GM13977 (cell line): ENCODE data around the gene CTAGE9.

Experiments
- DNase-seq: peaks from one replicate; pipeline ENCODE4 v3.0.0; 2012; ENCODE audit warnings: low spot score
- in situ Hi-C: fragments of 300-500 bp; cut with MboI; formaldehyde crosslinking; loops from one replicate; pipeline ENCODE4 v1.12.0; 2022; ENCODE audit warnings: low sequenced_read_pairs, low pct_unique_long_range_greater_than_20kb, mixed read lengths, inconsistent platforms; ENCODE audit not compliant: unreplicated experiment
- TF ChIP-seq, protein P1 (sequence below): IDR thresholded peaks from 2 replicates; pipeline ENCODE4 v1.5.1; 2012; ENCODE audit warnings: mild to moderate bottlenecking, control low read depth; ENCODE audit not compliant: insufficient read depth; ENCODE audit errors: extremely low read depth, missing control alignments

CTAGE9 gene

DNA sequence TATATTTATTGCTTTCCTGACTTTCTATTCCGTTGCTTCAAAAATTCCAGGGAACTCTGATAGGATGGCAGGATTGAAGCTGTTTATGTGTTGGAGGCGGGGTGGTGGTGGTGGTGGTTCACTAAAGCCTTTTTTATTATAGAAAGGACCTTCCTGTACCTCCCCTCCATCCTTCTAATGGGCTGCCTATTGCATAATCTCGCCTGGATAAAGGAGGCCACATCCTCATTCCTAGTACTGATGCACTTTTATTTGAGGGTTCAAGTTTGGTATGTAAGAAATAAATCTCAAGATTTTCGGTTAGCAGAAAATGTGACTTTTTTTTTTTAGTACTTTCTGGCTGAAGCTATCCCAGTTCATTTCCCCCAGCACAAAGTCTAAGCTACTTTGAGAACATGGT lies 18.7 kb upstream of the CTAGE9 start:
- TF ChIP-seq, protein P1, sequence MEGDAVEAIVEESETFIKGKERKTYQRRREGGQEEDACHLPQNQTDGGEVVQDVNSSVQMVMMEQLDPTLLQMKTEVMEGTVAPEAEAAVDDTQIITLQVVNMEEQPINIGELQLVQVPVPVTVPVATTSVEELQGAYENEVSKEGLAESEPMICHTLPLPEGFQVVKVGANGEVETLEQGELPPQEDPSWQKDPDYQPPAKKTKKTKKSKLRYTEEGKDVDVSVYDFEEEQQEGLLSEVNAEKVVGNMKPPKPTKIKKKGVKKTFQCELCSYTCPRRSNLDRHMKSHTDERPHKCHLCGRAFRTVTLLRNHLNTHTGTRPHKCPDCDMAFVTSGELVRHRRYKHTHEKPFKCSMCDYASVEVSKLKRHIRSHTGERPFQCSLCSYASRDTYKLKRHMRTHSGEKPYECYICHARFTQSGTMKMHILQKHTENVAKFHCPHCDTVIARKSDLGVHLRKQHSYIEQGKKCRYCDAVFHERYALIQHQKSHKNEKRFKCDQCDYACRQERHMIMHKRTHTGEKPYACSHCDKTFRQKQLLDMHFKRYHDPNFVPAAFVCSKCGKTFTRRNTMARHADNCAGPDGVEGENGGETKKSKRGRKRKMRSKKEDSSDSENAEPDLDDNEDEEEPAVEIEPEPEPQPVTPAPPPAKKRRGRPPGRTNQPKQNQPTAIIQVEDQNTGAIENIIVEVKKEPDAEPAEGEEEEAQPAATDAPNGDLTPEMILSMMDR, result no peak
- no peak for DNase-seq
- in situ Hi-C loops, result no loop called here

DNA sequence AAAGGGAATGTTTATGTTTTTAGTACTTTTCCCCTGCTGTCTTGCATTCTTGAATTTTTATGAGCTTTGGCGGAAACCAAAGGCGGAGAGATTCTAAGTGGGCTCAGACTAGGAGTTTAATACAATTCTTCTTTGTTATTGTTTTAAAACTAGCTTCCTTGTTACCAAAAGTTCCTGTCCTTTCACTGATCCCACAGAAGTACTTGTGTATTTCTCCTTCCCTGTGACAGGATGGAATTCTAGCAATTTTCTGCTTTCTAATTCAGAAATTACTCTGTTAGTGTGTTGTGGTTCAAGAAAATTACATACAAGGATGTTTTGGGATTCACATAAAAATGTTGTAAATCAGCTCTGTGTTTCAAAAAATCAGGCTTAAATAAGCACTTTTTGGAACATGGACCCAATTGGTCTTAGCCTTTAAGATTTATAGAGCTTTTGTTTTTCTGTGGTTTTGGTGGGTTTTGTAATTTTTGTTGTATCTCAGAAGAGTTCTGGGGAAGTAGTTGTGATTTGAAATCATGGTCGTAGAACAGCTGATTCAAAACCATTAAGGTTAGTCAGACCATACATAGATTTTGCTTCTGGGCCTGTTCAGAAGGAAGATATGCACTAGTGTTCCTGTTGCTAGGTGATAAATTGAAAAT lies 17.6 kb upstream of the CTAGE9 start:
- in situ Hi-C loops, result no loop called here
- DNase-seq, result no peak
- TF ChIP-seq, protein P1, result no peak

DNA sequence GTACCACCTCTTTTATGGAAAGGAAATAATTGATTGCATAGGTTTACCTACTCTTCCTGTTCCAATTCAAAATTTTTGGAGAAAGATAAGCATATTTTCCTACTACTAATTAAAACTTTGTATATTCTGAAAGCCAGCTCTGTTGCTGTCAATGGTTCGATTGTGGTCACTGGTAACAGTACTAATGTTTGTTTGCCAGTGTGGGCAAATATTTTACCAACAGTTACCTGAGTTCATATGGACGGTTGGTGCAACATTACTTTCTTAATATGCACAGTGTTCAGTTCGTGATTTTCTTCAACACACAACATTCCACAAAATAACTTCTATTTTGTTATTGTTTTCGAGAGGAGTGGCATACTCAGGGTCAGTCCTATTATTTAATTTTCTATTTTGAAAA lies 17.1 kb upstream of the CTAGE9 start:
- TF ChIP-seq, protein P1, result no peak
- in situ Hi-C loops, result no loop called here

DNA sequence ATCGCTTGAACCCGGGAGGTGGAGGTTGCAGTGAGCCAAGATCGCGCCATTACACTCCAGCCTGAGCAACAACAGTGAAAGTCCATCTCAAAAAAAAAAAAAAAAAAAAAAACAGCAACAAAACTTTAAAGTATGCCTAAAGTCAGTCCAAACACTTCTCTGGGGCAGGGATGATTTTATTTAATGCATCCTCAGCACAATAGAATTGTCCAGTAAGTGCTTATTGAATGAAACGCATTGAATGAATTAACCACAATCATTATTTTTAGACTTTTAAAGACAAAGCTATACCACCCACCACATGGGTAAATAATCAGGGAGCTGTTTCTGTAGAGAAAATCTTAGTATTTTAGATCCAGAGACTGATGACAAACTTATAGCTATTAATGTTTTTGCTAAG lies 16.6 kb upstream of the CTAGE9 start:
- in situ Hi-C loops, result no loop called here
- no peak for DNase-seq
- TF ChIP-seq, protein P1, result no peak

More for the DNA sequence above, 17.1 kb upstream of the CTAGE9 start:
- DNase-seq, result no peak

DNA sequence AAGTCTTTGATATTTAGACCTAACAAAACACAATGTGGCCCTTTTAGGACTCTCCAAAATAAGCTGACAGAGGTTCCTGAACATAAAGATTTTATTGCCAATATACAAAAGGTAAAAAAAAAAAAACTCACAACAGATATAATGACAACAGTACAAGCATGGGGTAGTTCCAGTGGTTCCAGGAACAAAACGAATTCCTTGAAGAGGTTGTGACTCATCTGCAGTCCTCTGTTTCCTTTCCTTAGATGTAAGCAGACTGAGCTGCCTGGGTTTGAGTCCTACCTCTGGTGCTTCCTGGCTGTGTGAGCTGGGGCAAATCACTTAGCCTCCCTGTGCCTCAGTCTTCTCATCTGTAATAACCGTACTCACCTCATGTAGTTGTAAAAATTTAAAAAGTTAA lies 13.3 kb upstream of the CTAGE9 start:
- TF ChIP-seq, protein P1, result no peak
- DNase-seq, result no peak
- in situ Hi-C loops, result no loop called here

DNA sequence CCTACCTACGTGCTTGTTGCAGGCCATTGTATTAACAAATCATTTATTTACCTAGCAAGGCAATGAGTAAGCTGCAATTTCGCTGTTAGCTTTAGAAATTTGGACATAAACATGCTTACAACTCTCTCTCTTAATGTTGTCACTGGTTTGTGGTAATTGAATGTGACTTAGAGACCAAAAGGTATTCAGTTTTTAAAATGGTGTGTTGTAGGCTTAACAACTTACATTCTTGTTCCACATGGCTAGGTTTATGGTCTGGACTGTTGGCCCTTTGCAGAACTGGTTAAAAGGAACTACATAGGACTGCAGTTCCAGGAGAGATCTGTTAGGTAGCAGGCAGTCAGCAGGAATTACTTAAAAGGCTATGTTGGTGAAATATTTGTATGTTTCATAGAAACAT lies 10.3 kb upstream of the CTAGE9 start:
- no peak for DNase-seq
- in situ Hi-C loops, result no loop called here

More for the DNA sequence above, 10.3 kb upstream of the CTAGE9 start:
- TF ChIP-seq, protein P1, result no peak
